ENCODE results near the gene ACP2.

The ACP2 gene

GRCh38 chr11:47257177-47257516 lies 8.5 kb upstream of the ACP2 start:
- Histone ChIP-seq H3K36me3 (replicated peaks; ENCODE audit: insufficient read depth, low read length) (no peaks in the 10 kb centered on the region), H3K4me3 (ENCODE audit: low read length) (no peak overlapping the region), H2AFZ (ENCODE audit: low read length) (no peak overlapping the region), H3K27ac (ENCODE audit: low read length) (no peak overlapping the region), H3K27me3 (replicated peaks; ENCODE audit: insufficient read depth, low read length) (no peaks in the 10 kb centered on the region), H3F3A (ENCODE audit: insufficient read depth, low read length) (no peaks in the 10 kb centered on the region), H4K20me1 (ENCODE audit: insufficient read depth, low read length) (no peaks in the 10 kb centered on the region), H3K9ac (ENCODE audit: low read length) (no peak overlapping the region), H3K4me2 (ENCODE audit: low read depth, low read length) (no peak overlapping the region), H3K4me1 (ENCODE audit: low read length) (no peaks in the 10 kb centered on the region), H3K9me2 (replicated peaks; ENCODE audit: insufficient read depth, low read length) (no peaks in the 10 kb centered on the region), H3K79me2 (ENCODE audit: low read length) (no peaks in the 10 kb centered on the region), H3K9me3 (replicated peaks; ENCODE audit: insufficient read depth, low read length) (no peaks in the 10 kb centered on the region)
- no peak for DNase-seq
- no peak for TF ChIP-seq EZH2 (optimal IDR thresholded peaks at IDR 0.05; ENCODE audit: low read depth, low read length)
- TF ChIP-seq, protein P1, sequence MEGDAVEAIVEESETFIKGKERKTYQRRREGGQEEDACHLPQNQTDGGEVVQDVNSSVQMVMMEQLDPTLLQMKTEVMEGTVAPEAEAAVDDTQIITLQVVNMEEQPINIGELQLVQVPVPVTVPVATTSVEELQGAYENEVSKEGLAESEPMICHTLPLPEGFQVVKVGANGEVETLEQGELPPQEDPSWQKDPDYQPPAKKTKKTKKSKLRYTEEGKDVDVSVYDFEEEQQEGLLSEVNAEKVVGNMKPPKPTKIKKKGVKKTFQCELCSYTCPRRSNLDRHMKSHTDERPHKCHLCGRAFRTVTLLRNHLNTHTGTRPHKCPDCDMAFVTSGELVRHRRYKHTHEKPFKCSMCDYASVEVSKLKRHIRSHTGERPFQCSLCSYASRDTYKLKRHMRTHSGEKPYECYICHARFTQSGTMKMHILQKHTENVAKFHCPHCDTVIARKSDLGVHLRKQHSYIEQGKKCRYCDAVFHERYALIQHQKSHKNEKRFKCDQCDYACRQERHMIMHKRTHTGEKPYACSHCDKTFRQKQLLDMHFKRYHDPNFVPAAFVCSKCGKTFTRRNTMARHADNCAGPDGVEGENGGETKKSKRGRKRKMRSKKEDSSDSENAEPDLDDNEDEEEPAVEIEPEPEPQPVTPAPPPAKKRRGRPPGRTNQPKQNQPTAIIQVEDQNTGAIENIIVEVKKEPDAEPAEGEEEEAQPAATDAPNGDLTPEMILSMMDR (IDR thresholded peaks at IDR 0.05; ENCODE audit: low read length): no peak
- TF ChIP-seq EZH2phosphoT487 (IDR thresholded peaks at IDR 0.05; ENCODE audit: low read length): no peak

GRCh38 chr11:47256374-47256773 lies 7.8 kb upstream of the ACP2 start:
- H3K79me2 ChIP-seq (ENCODE audit: low read length): no peaks in the 10 kb centered on the region
- no peaks in the 10 kb centered on the region for H3K9me3 ChIP-seq (replicated peaks; ENCODE audit: insufficient read depth, low read length)
- H3F3A ChIP-seq (ENCODE audit: insufficient read depth, low read length): no peaks in the 10 kb centered on the region
- no peaks in the 10 kb centered on the region for H4K20me1 ChIP-seq (ENCODE audit: insufficient read depth, low read length)
- H3K9ac ChIP-seq (ENCODE audit: low read length): no peak overlapping the region
- H3K4me2 ChIP-seq (ENCODE audit: low read depth, low read length): no peak overlapping the region
- H3K4me1 ChIP-seq (ENCODE audit: low read length): no peaks in the 10 kb centered on the region
- TF ChIP-seq EZH2 (optimal IDR thresholded peaks at IDR 0.05; ENCODE audit: low read depth, low read length): no peak
- TF ChIP-seq, protein P1 (IDR thresholded peaks at IDR 0.05; ENCODE audit: low read length): no peak
- no peak for TF ChIP-seq EZH2phosphoT487 (IDR thresholded peaks at IDR 0.05; ENCODE audit: low read length)
- DNase-seq: no peak
- no peaks in the 10 kb centered on the region for H3K9me2 ChIP-seq (replicated peaks; ENCODE audit: insufficient read depth, low read length)
- no peaks in the 10 kb centered on the region for H3K27me3 ChIP-seq (replicated peaks; ENCODE audit: insufficient read depth, low read length)
- no peak overlapping the region for H2AFZ ChIP-seq (ENCODE audit: low read length)
- H3K27ac ChIP-seq (ENCODE audit: low read length): no peak overlapping the region
- no peaks in the 10 kb centered on the region for H3K36me3 ChIP-seq (replicated peaks; ENCODE audit: insufficient read depth, low read length)
- H3K4me3 ChIP-seq (ENCODE audit: low read length): no peak overlapping the region

GRCh38 chr11:47254386-47254785 lies 5.8 kb upstream of the ACP2 start:
- H3K9ac ChIP-seq (ENCODE audit: low read length): no peak overlapping the region

More at GRCh38 chr11:47254386-47254785, 5.8 kb upstream of the ACP2 start:
- peaks cover 3% of the 10 kb centered on the region for H3K79me2 ChIP-seq (ENCODE audit: low read length)
- no peak overlapping the region for H3K4me3 ChIP-seq (ENCODE audit: low read length)
- no peaks in the 10 kb centered on the region for H3K4me1 ChIP-seq (ENCODE audit: low read length)
- H3K27me3 ChIP-seq (replicated peaks; ENCODE audit: insufficient read depth, low read length): no peaks in the 10 kb centered on the region
- no peaks in the 10 kb centered on the region for H3K9me2 ChIP-seq (replicated peaks; ENCODE audit: insufficient read depth, low read length)
- no peak overlapping the region for H3K27ac ChIP-seq (ENCODE audit: low read length)
- H3K36me3 ChIP-seq (replicated peaks; ENCODE audit: insufficient read depth, low read length): no peaks in the 10 kb centered on the region
- no peak for DNase-seq
- H3F3A ChIP-seq (ENCODE audit: insufficient read depth, low read length): 0 out of 2 replicates have a peak, but pooled peaks cover 3% of the 10 kb centered on the region
- no peak overlapping the region for H2AFZ ChIP-seq (ENCODE audit: low read length)
- H4K20me1 ChIP-seq (ENCODE audit: insufficient read depth, low read length): no peaks in the 10 kb centered on the region
- no peak for TF ChIP-seq EZH2 (optimal IDR thresholded peaks at IDR 0.05; ENCODE audit: low read depth, low read length)
- TF ChIP-seq, protein P1 (IDR thresholded peaks at IDR 0.05; ENCODE audit: low read length): no peak
- TF ChIP-seq EZH2phosphoT487 (IDR thresholded peaks at IDR 0.05; ENCODE audit: low read length): no peak
- H3K4me2 ChIP-seq (ENCODE audit: low read depth, low read length): no peak overlapping the region
- H3K9me3 ChIP-seq (replicated peaks; ENCODE audit: insufficient read depth, low read length): no peaks in the 10 kb centered on the region
